Measurements from ENCODE around the gene ART1.
"Not testable (repeated sequence)": the region's sequence is repeated elsewhere in the genome, so short reads cannot be mapped to it uniquely, and the experiment has no call there.

Gene ART1

DNA sequence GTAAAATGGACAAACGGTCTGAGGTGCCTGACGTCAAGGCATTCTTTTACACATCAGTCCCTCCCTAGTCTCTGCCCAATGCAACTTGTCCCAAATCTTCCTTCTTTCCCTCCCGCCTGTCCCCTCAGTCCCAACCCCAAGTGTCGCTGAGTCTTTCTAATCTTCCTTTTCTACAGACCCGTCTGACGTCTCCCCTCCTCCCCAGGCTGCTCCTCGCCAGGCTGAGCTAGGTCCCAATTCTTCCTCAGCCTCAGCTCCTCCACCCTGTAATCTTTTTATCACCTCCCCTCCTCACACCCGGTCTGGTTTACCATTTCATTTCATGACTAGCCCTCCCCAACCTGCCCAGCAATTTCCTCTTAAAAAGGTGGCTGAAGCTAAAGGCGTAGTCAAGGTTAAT lies 4.4 kb downstream of the ART1 start:
- not testable (repeated sequence) for H3K4me3 ChIP-seq (ENCODE audit: low read length); H3F3A ChIP-seq (ENCODE audit: control insufficient read depth, insufficient read depth); H3K79me2 ChIP-seq (ENCODE audit: control insufficient read depth, low read length); H3K27ac ChIP-seq (ENCODE audit: low read depth, low read length); H3K9me3 ChIP-seq (ENCODE audit: control insufficient read depth, insufficient read depth, low read length); H3K9me2 ChIP-seq (replicated peaks; ENCODE audit: control insufficient read depth, low read length); H3K36me3 ChIP-seq (ENCODE audit: control insufficient read depth, low read length); H4K20me1 ChIP-seq (ENCODE audit: control insufficient read depth, insufficient read depth, low read depth, low read length); H3K4me1 ChIP-seq (ENCODE audit: control insufficient read depth, low read length); H3K4me2 ChIP-seq (ENCODE audit: low read length); H3K27me3 ChIP-seq (ENCODE audit: control insufficient read depth, low read length)

DNA sequence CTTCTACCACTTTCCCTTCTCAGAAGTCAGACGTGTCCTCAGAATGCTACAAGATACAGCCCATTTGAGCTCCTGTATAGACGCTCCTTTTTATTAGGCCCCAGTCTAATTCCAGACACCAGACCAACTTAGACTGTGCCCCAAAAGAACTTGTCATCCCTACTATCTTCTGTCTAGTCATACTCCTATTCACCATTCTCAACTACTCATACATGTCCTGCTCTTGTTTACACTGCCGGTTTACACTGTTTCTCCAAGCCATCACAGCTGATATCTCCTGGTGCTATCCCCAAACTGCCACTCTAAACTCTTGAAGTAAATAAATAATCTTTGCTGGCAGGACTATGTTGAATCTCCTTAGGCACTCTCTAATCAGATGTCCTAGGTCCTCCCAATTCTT lies 7.6 kb downstream of the ART1 start:
- not testable (repeated sequence) for H3K27me3 ChIP-seq (ENCODE audit: control insufficient read depth, low read length); H3K27ac ChIP-seq (ENCODE audit: low read depth, low read length); H3K79me2 ChIP-seq (ENCODE audit: control insufficient read depth, low read length); H3K4me3 ChIP-seq (ENCODE audit: low read length); H3K4me2 ChIP-seq (ENCODE audit: low read length); H3K9me2 ChIP-seq (replicated peaks; ENCODE audit: control insufficient read depth, low read length); H3K36me3 ChIP-seq (ENCODE audit: control insufficient read depth, low read length); H4K20me1 ChIP-seq (ENCODE audit: control insufficient read depth, insufficient read depth, low read depth, low read length); H3K4me1 ChIP-seq (ENCODE audit: control insufficient read depth, low read length); H3K9me3 ChIP-seq (ENCODE audit: control insufficient read depth, insufficient read depth, low read length); H3F3A ChIP-seq (ENCODE audit: control insufficient read depth, insufficient read depth)

- no peaks in the 10 kb centered on the region for H3K9me2 ChIP-seq (replicated peaks; ENCODE audit: control insufficient read depth, low read length)
These were observed 10.6 kb downstream of the ART1 start for GRCh38 chr11:3655547-3655946.

GRCh38 chr11:3657331-3657730 lies 12.4 kb downstream of the ART1 start:
- H3K36me3 ChIP-seq (ENCODE audit: control insufficient read depth, low read length); H3F3A ChIP-seq (ENCODE audit: control insufficient read depth, insufficient read depth); H4K20me1 ChIP-seq (ENCODE audit: control insufficient read depth, insufficient read depth, low read depth, low read length); H3K9me2 ChIP-seq (replicated peaks; ENCODE audit: control insufficient read depth, low read length); H3K27me3 ChIP-seq (ENCODE audit: control insufficient read depth, low read length); H3K4me3 ChIP-seq (ENCODE audit: low read length); H3K4me2 ChIP-seq (ENCODE audit: low read length); H3K27ac ChIP-seq (ENCODE audit: low read depth, low read length); H3K9me3 ChIP-seq (ENCODE audit: control insufficient read depth, insufficient read depth, low read length); H3K4me1 ChIP-seq (ENCODE audit: control insufficient read depth, low read length); H3K79me2 ChIP-seq (ENCODE audit: control insufficient read depth, low read length): not testable (repeated sequence)

More at GRCh38 chr11:3655547-3655946, 10.6 kb downstream of the ART1 start:
- Histone ChIP-seq H3K4me2 (ENCODE audit: low read length) (no peak overlapping the region), H3K36me3 (ENCODE audit: control insufficient read depth, low read length) (no peaks in the 10 kb centered on the region), H3K4me1 (ENCODE audit: control insufficient read depth, low read length) (no peaks in the 10 kb centered on the region), H4K20me1 (ENCODE audit: control insufficient read depth, insufficient read depth, low read depth, low read length) (no peaks in the 10 kb centered on the region), H3K4me3 (ENCODE audit: low read length) (no peak overlapping the region), H3K27me3 (ENCODE audit: control insufficient read depth, low read length) (peaks cover 2% of the 10 kb centered on the region; the same call in 1 of the 2 replicates), H3F3A (ENCODE audit: control insufficient read depth, insufficient read depth) (no peaks in the 10 kb centered on the region), H3K79me2 (ENCODE audit: control insufficient read depth, low read length) (no peaks in the 10 kb centered on the region), H3K27ac (ENCODE audit: low read depth, low read length) (no peak overlapping the region), H3K9me3 (ENCODE audit: control insufficient read depth, insufficient read depth, low read length) (no peaks in the 10 kb centered on the region)
- no peak for TF ChIP-seq EZH2phosphoT487 (IDR thresholded peaks at IDR 0.05; ENCODE audit: borderline replicate concordance, low read length)
- TF ChIP-seq, protein P1, sequence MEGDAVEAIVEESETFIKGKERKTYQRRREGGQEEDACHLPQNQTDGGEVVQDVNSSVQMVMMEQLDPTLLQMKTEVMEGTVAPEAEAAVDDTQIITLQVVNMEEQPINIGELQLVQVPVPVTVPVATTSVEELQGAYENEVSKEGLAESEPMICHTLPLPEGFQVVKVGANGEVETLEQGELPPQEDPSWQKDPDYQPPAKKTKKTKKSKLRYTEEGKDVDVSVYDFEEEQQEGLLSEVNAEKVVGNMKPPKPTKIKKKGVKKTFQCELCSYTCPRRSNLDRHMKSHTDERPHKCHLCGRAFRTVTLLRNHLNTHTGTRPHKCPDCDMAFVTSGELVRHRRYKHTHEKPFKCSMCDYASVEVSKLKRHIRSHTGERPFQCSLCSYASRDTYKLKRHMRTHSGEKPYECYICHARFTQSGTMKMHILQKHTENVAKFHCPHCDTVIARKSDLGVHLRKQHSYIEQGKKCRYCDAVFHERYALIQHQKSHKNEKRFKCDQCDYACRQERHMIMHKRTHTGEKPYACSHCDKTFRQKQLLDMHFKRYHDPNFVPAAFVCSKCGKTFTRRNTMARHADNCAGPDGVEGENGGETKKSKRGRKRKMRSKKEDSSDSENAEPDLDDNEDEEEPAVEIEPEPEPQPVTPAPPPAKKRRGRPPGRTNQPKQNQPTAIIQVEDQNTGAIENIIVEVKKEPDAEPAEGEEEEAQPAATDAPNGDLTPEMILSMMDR (IDR thresholded peaks at IDR 0.05; ENCODE audit: low read depth, low read length, poor library complexity, severe bottlenecking): no peak

- Histone ChIP-seq H3K9me2 (replicated peaks; ENCODE audit: control insufficient read depth, low read length) (no peaks in the 10 kb centered on the region), H3F3A (ENCODE audit: control insufficient read depth, insufficient read depth) (no peaks in the 10 kb centered on the region), H3K27ac (ENCODE audit: low read depth, low read length) (no peak overlapping the region), H3K4me1 (ENCODE audit: control insufficient read depth, low read length) (no peaks in the 10 kb centered on the region), H3K4me3 (ENCODE audit: low read length) (no peak overlapping the region), H3K36me3 (ENCODE audit: control insufficient read depth, low read length) (no peaks in the 10 kb centered on the region), H3K27me3 (ENCODE audit: control insufficient read depth, low read length) (peaks cover 2% of the 10 kb centered on the region; the same call in 1 of the 2 replicates), H3K4me2 (ENCODE audit: low read length) (no peak overlapping the region), H3K79me2 (ENCODE audit: control insufficient read depth, low read length) (no peaks in the 10 kb centered on the region), H3K9me3 (ENCODE audit: control insufficient read depth, insufficient read depth, low read length) (no peaks in the 10 kb centered on the region), H4K20me1 (ENCODE audit: control insufficient read depth, insufficient read depth, low read depth, low read length) (no peaks in the 10 kb centered on the region)
- TF ChIP-seq, protein P1 (IDR thresholded peaks at IDR 0.05; ENCODE audit: low read depth, low read length, poor library complexity, severe bottlenecking): no peak
- no peak for TF ChIP-seq EZH2phosphoT487 (IDR thresholded peaks at IDR 0.05; ENCODE audit: borderline replicate concordance, low read length)
These were observed 13.3 kb downstream of the ART1 start for GRCh38 chr11:3658252-3658651.

All from DOHH2 (cell line).